ENCODE data around the gene TMCC3. TPM values are rescaled to one million over a fixed set of nuclear protein-coding genes. Genes with fewer than 3 reads are reported as not detected.

The TMCC3 gene, protein sequence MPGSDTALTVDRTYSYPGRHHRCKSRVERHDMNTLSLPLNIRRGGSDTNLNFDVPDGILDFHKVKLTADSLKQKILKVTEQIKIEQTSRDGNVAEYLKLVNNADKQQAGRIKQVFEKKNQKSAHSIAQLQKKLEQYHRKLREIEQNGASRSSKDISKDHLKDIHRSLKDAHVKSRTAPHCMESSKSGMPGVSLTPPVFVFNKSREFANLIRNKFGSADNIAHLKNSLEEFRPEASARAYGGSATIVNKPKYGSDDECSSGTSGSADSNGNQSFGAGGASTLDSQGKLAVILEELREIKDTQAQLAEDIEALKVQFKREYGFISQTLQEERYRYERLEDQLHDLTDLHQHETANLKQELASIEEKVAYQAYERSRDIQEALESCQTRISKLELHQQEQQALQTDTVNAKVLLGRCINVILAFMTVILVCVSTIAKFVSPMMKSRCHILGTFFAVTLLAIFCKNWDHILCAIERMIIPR
- under 0.01 and 2.7 TPM in 2 replicates for total RNA-seq (ENCODE audit: low replicate concordance)

GRCh38 chr12:94650143-94651056, at the start of gene TMCC3:
Gene TMCC3, minus strand, starts transcription at chr12:94650557. Its CDS starts 127 bp downstream, at chr12:94650430.

Other genes with a start within 250 kb of the TMCC3 start
- 4.4 and 6.7 TPM in 2 replicates for gene CEP83, start 190.7 kb downstream of the TMCC3 start, total RNA-seq (ENCODE audit: low replicate concordance)